ENCODE results near the gene RFNG.

Gene RFNG

GRCh38 chr17:82086941-82087906 is 35.6 kb upstream of the RFNG start:
- H3K4me2 ChIP-seq (ENCODE audit: low read length), result no peak overlapping the region
- no peak overlapping the region for H2AK5ac ChIP-seq (ENCODE audit: low read length)
- H4K5ac ChIP-seq (ENCODE audit: low read length), result no peak overlapping the region
- H3K23ac ChIP-seq (ENCODE audit: low read length), result no peak overlapping the region
- no peaks in the 10 kb centered on the region for H3K27me3 ChIP-seq (ENCODE audit: insufficient read depth, low read length, poor library complexity)
- H3K4ac ChIP-seq (ENCODE audit: low read depth, low read length), result no peak overlapping the region
- H3K79me2 ChIP-seq (ENCODE audit: control insufficient read depth, insufficient read depth, low read length), result peaks cover 15% of the 10 kb centered on the region
- H4K8ac ChIP-seq (ENCODE audit: low read depth, low read length), result no peak overlapping the region
- no CpG with 5 or more reads among the region's 39 CpGs for WGBS (ENCODE audit: extremely low coverage, insufficient coverage, low lambda C conversion rate)
- H2BK15ac ChIP-seq (replicated peaks; ENCODE audit: low read depth), result no peak overlapping the region
- H3K4me1 ChIP-seq (ENCODE audit: control insufficient read depth, low read depth, low read length), result no peaks in the 10 kb centered on the region
- H2BK5ac ChIP-seq (ENCODE audit: low read length), result no peak overlapping the region
- H2BK120ac ChIP-seq (ENCODE audit: low read depth, low read length), result no peak overlapping the region
- no peak overlapping the region for H3K9ac ChIP-seq (ENCODE audit: low read length)
- H3K56ac ChIP-seq (ENCODE audit: low read length), result no peak overlapping the region
- DNase-seq, result no peak
- H3K4me3 ChIP-seq (ENCODE audit: low read length), result no peak overlapping the region
- no peak overlapping the region for H3K27ac ChIP-seq (ENCODE audit: low read depth, low read length)
- H3K79me1 ChIP-seq (ENCODE audit: low read length), result peaks cover 18% of the 10 kb centered on the region
- peaks cover 68% of the 10 kb centered on the region for H3K36me3 ChIP-seq (ENCODE audit: control insufficient read depth, insufficient read depth, low read length)
- H3K18ac ChIP-seq (ENCODE audit: low read length), result no peak overlapping the region

GRCh38 chr17:82085931-82086764 is 34.5 kb upstream of the RFNG start:
- Histone ChIP-seq H2BK120ac (ENCODE audit: low read depth, low read length) (no peak overlapping the region), H3K18ac (ENCODE audit: low read length) (no peak overlapping the region), H3K27ac (ENCODE audit: low read depth, low read length) (no peak overlapping the region), H3K56ac (ENCODE audit: low read length) (no peak overlapping the region), H3K4me3 (ENCODE audit: low read length) (no peak overlapping the region), H2AK5ac (ENCODE audit: low read length) (no peak overlapping the region), H3K4me1 (ENCODE audit: control insufficient read depth, low read depth, low read length) (no peaks in the 10 kb centered on the region), H3K4me2 (ENCODE audit: low read length) (no peak overlapping the region), H3K23ac (ENCODE audit: low read length) (no peak overlapping the region), H4K5ac (ENCODE audit: low read length) (no peak overlapping the region), H3K27me3 (ENCODE audit: insufficient read depth, low read length, poor library complexity) (no peaks in the 10 kb centered on the region), H3K9ac (ENCODE audit: low read length) (no peak overlapping the region), H4K8ac (ENCODE audit: low read depth, low read length) (no peak overlapping the region), H3K79me1 (ENCODE audit: low read length) (peaks cover 14% of the 10 kb centered on the region), H3K36me3 (ENCODE audit: control insufficient read depth, insufficient read depth, low read length) (peaks cover 68% of the 10 kb centered on the region), H3K4ac (ENCODE audit: low read depth, low read length) (no peak overlapping the region), H2BK15ac (replicated peaks; ENCODE audit: low read depth) (no peak overlapping the region), H2BK5ac (ENCODE audit: low read length) (no peak overlapping the region), H3K79me2 (ENCODE audit: control insufficient read depth, insufficient read depth, low read length) (peaks cover 9% of the 10 kb centered on the region)
- DNase-seq, result no peak
- no CpG with 5 or more reads among the region's 25 CpGs for WGBS (ENCODE audit: extremely low coverage, insufficient coverage, low lambda C conversion rate)

GRCh38 chr17:82085031-82085861 is 33.6 kb upstream of the RFNG start:
- peaks cover 5% of the 10 kb centered on the region for H3K79me2 ChIP-seq (ENCODE audit: control insufficient read depth, insufficient read depth, low read length)
- H2BK120ac ChIP-seq (ENCODE audit: low read depth, low read length), result no peak overlapping the region
- H3K18ac ChIP-seq (ENCODE audit: low read length), result no peak overlapping the region
- H2AK5ac ChIP-seq (ENCODE audit: low read length), result no peak overlapping the region
- no peak overlapping the region for H3K56ac ChIP-seq (ENCODE audit: low read length)
- no peak overlapping the region for H4K8ac ChIP-seq (ENCODE audit: low read depth, low read length)
- no peak overlapping the region for H3K27ac ChIP-seq (ENCODE audit: low read depth, low read length)
- no peak overlapping the region for H3K4me2 ChIP-seq (ENCODE audit: low read length)
- whole genome bisulfite sequencing (ENCODE audit: extremely low coverage, insufficient coverage, low lambda C conversion rate), result no CpG with 5 or more reads among the region's 49 CpGs
- no peak overlapping the region for H4K5ac ChIP-seq (ENCODE audit: low read length)
- H2BK15ac ChIP-seq (replicated peaks; ENCODE audit: low read depth), result no peak overlapping the region
- DNase-seq, result no peak
- H3K79me1 ChIP-seq (ENCODE audit: low read length), result peaks cover 9% of the 10 kb centered on the region
- no peak overlapping the region for H3K4ac ChIP-seq (ENCODE audit: low read depth, low read length)
- H3K4me3 ChIP-seq (ENCODE audit: low read length), result no peak overlapping the region
- H2BK5ac ChIP-seq (ENCODE audit: low read length), result no peak overlapping the region
- H3K36me3 ChIP-seq (ENCODE audit: control insufficient read depth, insufficient read depth, low read length), result peaks cover 68% of the 10 kb centered on the region
- no peaks in the 10 kb centered on the region for H3K4me1 ChIP-seq (ENCODE audit: control insufficient read depth, low read depth, low read length)
- no peak overlapping the region for H3K23ac ChIP-seq (ENCODE audit: low read length)
- H3K27me3 ChIP-seq (ENCODE audit: insufficient read depth, low read length, poor library complexity), result no peaks in the 10 kb centered on the region
- H3K9ac ChIP-seq (ENCODE audit: low read length), result no peak overlapping the region

GRCh38 chr17:82084373-82085030 is 32.9 kb upstream of the RFNG start:
- H3K18ac ChIP-seq (ENCODE audit: low read length), result no peak overlapping the region
- no peak overlapping the region for H3K4me3 ChIP-seq (ENCODE audit: low read length)
- no peak overlapping the region for H3K9ac ChIP-seq (ENCODE audit: low read length)
- no CpG with 5 or more reads among the region's 31 CpGs for WGBS (ENCODE audit: extremely low coverage, insufficient coverage, low lambda C conversion rate)
- no peak overlapping the region for H3K23ac ChIP-seq (ENCODE audit: low read length)
- no peak overlapping the region for H2BK15ac ChIP-seq (replicated peaks; ENCODE audit: low read depth)
- H3K79me2 ChIP-seq (ENCODE audit: control insufficient read depth, insufficient read depth, low read length), result peaks cover 2% of the 10 kb centered on the region
- no peak overlapping the region for H3K56ac ChIP-seq (ENCODE audit: low read length)
- no peak overlapping the region for H3K27ac ChIP-seq (ENCODE audit: low read depth, low read length)
- H4K5ac ChIP-seq (ENCODE audit: low read length), result no peak overlapping the region
- DNase-seq, result no peak
- H3K4me1 ChIP-seq (ENCODE audit: control insufficient read depth, low read depth, low read length), result no peaks in the 10 kb centered on the region
- no peak overlapping the region for H2BK5ac ChIP-seq (ENCODE audit: low read length)
- no peak overlapping the region for H4K8ac ChIP-seq (ENCODE audit: low read depth, low read length)
- H3K79me1 ChIP-seq (ENCODE audit: low read length), result peaks cover 9% of the 10 kb centered on the region
- H3K4me2 ChIP-seq (ENCODE audit: low read length), result no peak overlapping the region
- H2BK120ac ChIP-seq (ENCODE audit: low read depth, low read length), result no peak overlapping the region
- no peak overlapping the region for H2AK5ac ChIP-seq (ENCODE audit: low read length)
- peaks cover 67% of the 10 kb centered on the region for H3K36me3 ChIP-seq (ENCODE audit: control insufficient read depth, insufficient read depth, low read length)
- no peaks in the 10 kb centered on the region for H3K27me3 ChIP-seq (ENCODE audit: insufficient read depth, low read length, poor library complexity)
- H3K4ac ChIP-seq (ENCODE audit: low read depth, low read length), result no peak overlapping the region

Measured in mesendoderm (in vitro differentiated cells).